ENCODE results near the gene WASHC2C.
"Not testable (repeated sequence)": the region's sequence is repeated elsewhere in the genome, so short reads cannot be mapped to it uniquely, and the experiment has no call there.

- TF ChIP-seq POLR2A, CTCF (IDR thresholded peaks at IDR 0.05): not testable (repeated sequence)
Measured at GRCh38 chr10:45723851-45724250, 3.2 kb upstream of the WASHC2C start.
